ENCODE measurements around the gene SUFU.

DNA sequence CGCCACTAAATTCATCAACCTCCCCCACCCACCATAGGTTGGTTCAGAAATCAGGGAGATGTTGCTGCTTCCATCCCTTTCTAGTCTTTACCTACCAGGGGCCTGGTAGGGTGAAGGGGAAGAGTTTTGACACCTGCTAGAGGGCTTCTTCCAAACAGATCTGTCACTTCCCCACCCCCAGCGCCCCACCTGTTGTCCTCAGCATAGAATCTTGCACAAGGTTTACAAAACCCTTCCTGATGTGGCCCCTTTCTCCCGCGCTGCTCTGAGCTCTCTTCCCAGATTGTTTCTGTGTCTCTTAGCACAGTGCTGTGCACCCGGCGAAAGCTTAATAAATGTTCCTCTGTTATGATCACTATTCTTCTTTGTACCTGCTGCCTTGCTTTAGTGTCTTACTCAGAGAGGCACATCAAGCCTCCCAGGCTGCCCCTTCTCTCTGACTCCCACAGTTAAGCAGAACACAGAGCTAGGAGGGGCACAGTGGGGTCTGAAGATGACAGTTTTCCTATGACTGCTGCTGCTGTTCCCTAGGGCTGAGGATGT is 41.2 kb upstream of the SUFU start:
- TF ChIP-seq, protein P1, sequence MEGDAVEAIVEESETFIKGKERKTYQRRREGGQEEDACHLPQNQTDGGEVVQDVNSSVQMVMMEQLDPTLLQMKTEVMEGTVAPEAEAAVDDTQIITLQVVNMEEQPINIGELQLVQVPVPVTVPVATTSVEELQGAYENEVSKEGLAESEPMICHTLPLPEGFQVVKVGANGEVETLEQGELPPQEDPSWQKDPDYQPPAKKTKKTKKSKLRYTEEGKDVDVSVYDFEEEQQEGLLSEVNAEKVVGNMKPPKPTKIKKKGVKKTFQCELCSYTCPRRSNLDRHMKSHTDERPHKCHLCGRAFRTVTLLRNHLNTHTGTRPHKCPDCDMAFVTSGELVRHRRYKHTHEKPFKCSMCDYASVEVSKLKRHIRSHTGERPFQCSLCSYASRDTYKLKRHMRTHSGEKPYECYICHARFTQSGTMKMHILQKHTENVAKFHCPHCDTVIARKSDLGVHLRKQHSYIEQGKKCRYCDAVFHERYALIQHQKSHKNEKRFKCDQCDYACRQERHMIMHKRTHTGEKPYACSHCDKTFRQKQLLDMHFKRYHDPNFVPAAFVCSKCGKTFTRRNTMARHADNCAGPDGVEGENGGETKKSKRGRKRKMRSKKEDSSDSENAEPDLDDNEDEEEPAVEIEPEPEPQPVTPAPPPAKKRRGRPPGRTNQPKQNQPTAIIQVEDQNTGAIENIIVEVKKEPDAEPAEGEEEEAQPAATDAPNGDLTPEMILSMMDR (IDR thresholded peaks at IDR 0.05), result no peak
- TF ChIP-seq POLR2A (IDR thresholded peaks at IDR 0.05), result no peak

Data from esophagus squamous epithelium (tissue), 4 donors.